GM12892 (cell line): ENCODE results near the gene CACFD1.

ENCODE experiments used
- POLR2A ChIP-seq: IDR thresholded peaks from 2 replicates; pipeline ENCODE4 v1.6.1; 2011; ENCODE audit warnings: low read depth, low read length, control low read depth
- POLR2AphosphoS5 ChIP-seq: IDR thresholded peaks from 2 replicates; pipeline ENCODE4 v1.6.1; 2011; ENCODE audit warnings: low read depth, low read length, control low read depth
- TAF1 ChIP-seq: IDR thresholded peaks from 2 replicates; pipeline ENCODE4 v1.6.1; 2011; ENCODE audit warnings: low read depth, mild to moderate bottlenecking, control low read depth, low read length, borderline replicate concordance

DNA sequence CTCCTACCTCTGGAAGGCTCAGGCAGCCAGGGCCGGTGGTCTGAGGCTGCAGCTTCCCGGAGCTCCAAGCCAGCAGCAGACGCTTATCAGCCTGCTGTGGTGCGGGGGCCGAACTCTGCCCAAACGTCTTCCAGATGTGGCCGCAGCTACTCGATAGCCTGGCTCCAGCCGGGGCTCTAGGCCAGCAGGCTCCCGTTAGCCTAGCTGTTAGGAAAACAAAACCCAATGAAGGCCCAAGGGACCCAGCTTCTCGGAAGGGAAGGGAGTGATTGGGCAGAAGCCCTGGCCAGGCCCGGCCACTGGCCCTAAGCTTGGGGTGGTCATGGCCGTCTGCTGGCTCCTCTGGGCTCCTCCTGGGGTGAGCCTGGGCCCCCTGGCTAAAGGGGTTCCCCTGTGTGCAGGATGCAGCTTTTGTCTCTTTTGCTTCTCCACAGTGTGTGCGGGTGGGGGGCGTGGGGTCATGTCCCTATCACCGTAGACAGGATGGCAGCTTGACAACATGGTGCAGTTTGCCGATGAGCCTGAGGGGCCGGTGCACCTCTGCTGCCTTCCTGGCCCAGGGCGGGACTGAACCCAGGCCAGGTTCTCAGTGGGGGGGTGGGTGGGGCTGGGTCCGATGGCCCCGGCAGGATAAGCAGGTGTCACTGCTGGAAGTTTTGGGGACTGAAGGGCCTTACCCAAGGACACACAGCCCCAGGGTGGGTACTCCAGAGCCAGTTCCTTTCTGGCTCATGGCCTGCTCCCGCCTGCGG, 46.3 kb downstream of the CACFD1 start:
- no peak for TF ChIP-seq TAF1
- TF ChIP-seq POLR2AphosphoS5: no peak
- no peak for TF ChIP-seq POLR2A
